IMR-90 (cell line): ENCODE data around the gene GCLC. TPM values are rescaled to one million over a fixed set of nuclear protein-coding genes. Genes with fewer than 3 reads are reported as not detected.

Source experiments
- ATAC-seq: fragments of 200-7000 bp; cut with Tn5 transposase; 2 replicates; pipeline ENCODE4 v1.9.1; 2020; ENCODE audit warnings: low read depth, mild to moderate bottlenecking, moderate library complexity
- BruUV-seq: library from RNA; stranded (reverse); fragments of 400-500 nt; replicated peaks from 2 replicates; lab custom pipeline; 2021; lab: Mats Ljungman, UMichigan
- CTCF ChIA-PET: fragments of 300-600 bp; formaldehyde crosslinking; extraction: SDS; loops from one replicate; lab custom pipeline; 2021; ENCODE audit warnings: antibody characterized with exemption; lab: Yijun Ruan, JAX
- POLR2A ChIA-PET: fragments of 300-600 bp; sonication (Branson Sonifier 250); formaldehyde crosslinking; loops from one replicate; lab custom pipeline; 2022; ENCODE audit warnings: antibody characterized with exemption; ENCODE audit not compliant: unreplicated experiment; lab: Charles Lee
- DNase-seq: peaks from one replicate; pipeline ENCODE4 v3.0.0; 2013
- H2AFZ ChIP-seq: replicated peaks from 2 replicates; pipeline ENCODE3; 2013; ENCODE audit warnings: low read length, mild to moderate bottlenecking; ENCODE audit not compliant: poor library complexity
- H2AK5ac ChIP-seq: 2 replicates; pipeline ENCODE4 v1.6.1; 2013; ENCODE audit warnings: low read depth, low read length, inconsistent platforms
- H2AK9ac ChIP-seq: replicated peaks from 2 replicates; pipeline ENCODE3; 2013; ENCODE audit warnings: mild to moderate bottlenecking, low read depth, low read length, moderate library complexity; ENCODE audit not compliant: poor library complexity
- H2BK120ac ChIP-seq: 2 replicates; pipeline ENCODE4 v1.6.1; 2013; ENCODE audit warnings: low read depth, low read length, inconsistent platforms
- H2BK15ac ChIP-seq: 3 replicates; pipeline ENCODE4 v1.6.1; 2013; ENCODE audit warnings: low read depth, low read length, inconsistent platforms
- H2BK20ac ChIP-seq: 2 replicates; pipeline ENCODE4 v1.6.1; 2013; ENCODE audit warnings: low read depth, mild to moderate bottlenecking, inconsistent platforms, low read length, moderate library complexity
- H2BK5ac ChIP-seq: 2 replicates; pipeline ENCODE4 v1.6.1; 2013; ENCODE audit warnings: mild to moderate bottlenecking, low read depth, low read length, inconsistent platforms; ENCODE audit not compliant: poor library complexity, severe bottlenecking
- H3K14ac ChIP-seq: replicated peaks from 2 replicates; pipeline ENCODE4 v1.6.1; 2013; ENCODE audit warnings: low read depth, low read length, inconsistent platforms
- H3K18ac ChIP-seq: 2 replicates; pipeline ENCODE4 v1.6.1; 2013; ENCODE audit warnings: low read depth, low read length, control low read depth
- H3K23ac ChIP-seq: 2 replicates; pipeline ENCODE4 v1.6.1; 2013; ENCODE audit warnings: low read depth, low read length, inconsistent platforms
- H3K27ac ChIP-seq: 2 replicates; pipeline ENCODE4 v1.5.1; 2013; ENCODE audit warnings: mild to moderate bottlenecking, control low read depth, low read length; ENCODE audit not compliant: insufficient read depth
- H3K27me3 ChIP-seq: 2 replicates; pipeline ENCODE4 v1.6.1; 2013; ENCODE audit warnings: low read length; ENCODE audit not compliant: control insufficient read depth, insufficient read depth
- H3K36me3 ChIP-seq: 2 replicates; pipeline ENCODE4 v1.6.1; 2013; ENCODE audit warnings: low read length, mixed read lengths; ENCODE audit not compliant: control insufficient read depth, insufficient read depth
- H3K4ac ChIP-seq: 2 replicates; pipeline ENCODE4 v1.6.1; 2013; ENCODE audit warnings: low read depth, low read length, inconsistent platforms
- H3K4me1 ChIP-seq: 2 replicates; pipeline ENCODE4 v1.6.1; 2013; ENCODE audit warnings: low read length, mixed read lengths; ENCODE audit not compliant: control insufficient read depth, insufficient read depth
- H3K4me2 ChIP-seq: 2 replicates; pipeline ENCODE4 v1.6.1; 2013; ENCODE audit warnings: low read depth, mild to moderate bottlenecking, control low read depth, low read length, moderate library complexity
- H3K4me3 ChIP-seq: 2 replicates; pipeline ENCODE4 v1.5.1; 2013; ENCODE audit warnings: low read depth, mild to moderate bottlenecking, control low read depth, low read length, moderate library complexity; ENCODE audit not compliant: insufficient read depth
- H3K56ac ChIP-seq: 2 replicates; pipeline ENCODE4 v1.6.1; 2013; ENCODE audit warnings: low read length, inconsistent platforms; ENCODE audit not compliant: insufficient read depth; ENCODE audit errors: extremely low read depth
- H3K79me1 ChIP-seq, 2 experiments: 2 replicates each; pipeline ENCODE4 v1.6.1; 2013; ENCODE audit warnings: low read length in 2 of 2, inconsistent platforms in 1 of 2, low read depth in 1 of 2
- H3K9ac ChIP-seq: 2 replicates; pipeline ENCODE4 v1.6.1; 2013; ENCODE audit warnings: low read depth, low read length, control low read depth
- H3K9me1 ChIP-seq: 2 replicates; pipeline ENCODE4 v1.6.1; 2013; ENCODE audit warnings: low read length, inconsistent platforms; ENCODE audit not compliant: insufficient read depth
- H3K9me3 ChIP-seq: 2 replicates; pipeline ENCODE4 v1.6.1; 2013; ENCODE audit warnings: low read length; ENCODE audit not compliant: control insufficient read depth, insufficient read depth
- H4K20me1 ChIP-seq: 2 replicates; pipeline ENCODE4 v1.6.1; 2013; ENCODE audit warnings: low read length, inconsistent platforms; ENCODE audit not compliant: insufficient read depth
- H4K5ac ChIP-seq: 2 replicates; pipeline ENCODE4 v1.6.1; 2013; ENCODE audit warnings: mild to moderate bottlenecking, low read depth, low read length, control low read depth
- H4K8ac ChIP-seq, 2 experiments: 2 replicates each; pipeline ENCODE4 v1.6.1; 2013; ENCODE audit warnings: low read depth in 2 of 2, low read length in 2 of 2, control low read depth in 1 of 2, inconsistent platforms in 1 of 2
- H4K91ac ChIP-seq: 2 replicates; pipeline ENCODE4 v1.6.1; 2013; ENCODE audit warnings: low read depth, low read length, inconsistent platforms; ENCODE audit not compliant: insufficient read depth
- CHD1 ChIP-seq: IDR thresholded peaks from 2 replicates; pipeline ENCODE4 v1.6.1; 2012; ENCODE audit warnings: low read depth, low read length, improper control_type of control experiment
- FOS ChIP-seq: fragments of 150-350 bp; IDR thresholded peaks from 2 replicates; pipeline ENCODE4 v1.6.1; 2016; ENCODE audit warnings: low read depth, low read length
- MAFK ChIP-seq: IDR thresholded peaks from 2 replicates; pipeline ENCODE4 v1.6.1; 2012; ENCODE audit warnings: low read depth, low read length, improper control_type of control experiment
- MAZ ChIP-seq: IDR thresholded peaks from 2 replicates; pipeline ENCODE4 v1.6.1; 2012; ENCODE audit warnings: low read depth, mild to moderate bottlenecking, low read length, improper control_type of control experiment, moderate library complexity, borderline replicate concordance
- NFE2L2 ChIP-seq: fragments of 150-350 bp; IDR thresholded peaks from 2 replicates; pipeline ENCODE4 v1.6.1; 2016; ENCODE audit warnings: low read depth, mild to moderate bottlenecking, low read length
- RAD21 ChIP-seq: IDR thresholded peaks from 2 replicates; pipeline ENCODE4 v1.6.1; 2012; ENCODE audit warnings: low read length, improper control_type of control experiment
- RFX5 ChIP-seq: IDR thresholded peaks from 2 replicates; pipeline ENCODE4 v1.8.0; 2012; ENCODE audit warnings: low read depth, mild to moderate bottlenecking, low read length, moderate library complexity
- SMC3 ChIP-seq: fragments of 150-350 bp; IDR thresholded peaks from 2 replicates; pipeline ENCODE4 v1.6.1; 2016; ENCODE audit warnings: low read depth, mild to moderate bottlenecking, antibody characterized with exemption, low read length, moderate library complexity
- WGBS, 2 experiments: methylation state at CpG; one replicate each; pipeline versions ENCODE4 v1.1.5 to v1.1.7; 2013; ENCODE audit warnings: missing lambda C conversion rate in 2 of 2; ENCODE audit not compliant: insufficient read length in 1 of 2; ENCODE audit errors: extremely low coverage in 2 of 2; 5-methylcytosine and 5-hydroxymethylcytosine counted together
- dilution Hi-C: fragments of 300-500 bp; cut with HindIII; formaldehyde crosslinking; loops from one replicate; pipeline ENCODE4 v1.14.3; 2018; ENCODE audit warnings: low sequenced_read_pairs; ENCODE audit not compliant: unreplicated experiment
- in situ Hi-C: fragments of 300-500 bp; cut with MboI; formaldehyde crosslinking; loops from 3 replicates; pipeline ENCODE4 v1.14.3; 2019; ENCODE audit warnings: low sequenced_read_pairs, inconsistent platforms, mixed read lengths
- intact Hi-C: fragments of 100-400 bp; cut with micrococcal nuclease; formaldehyde crosslinking; loops from 2 replicates; pipeline ENCODE4 v1.10.0; 2022
- polyA plus RNA-seq, 3 experiments: library from polyadenylated mRNA; depleted of rRNA; stranded (reverse); fragments of >200 nt; gene quantifications; 2 replicates each; pipeline ENCODE4 v1.2.3, GENCODE V29; 2012; ENCODE audit warnings: low replicate concordance in 1 of 3
- total RNA-seq: library from RNA; depleted of rRNA; stranded (reverse); fragments of >200 nt; gene quantifications from 2 replicates; pipeline ENCODE4 v1.2.3, GENCODE V29; 2012
- TF ChIP-seq, protein P1 (sequence below): fragments of 150-350 bp; IDR thresholded peaks from 2 replicates; pipeline ENCODE4 v1.6.1; 2016; ENCODE audit warnings: low read depth, mild to moderate bottlenecking, low read length, moderate library complexity, borderline replicate concordance
- TF ChIP-seq, protein P2 (sequence below): fragments of 150-350 bp; IDR thresholded peaks from 2 replicates; pipeline ENCODE4 v1.6.1; 2017; ENCODE audit warnings: mild to moderate bottlenecking, antibody characterized with exemption, low read length, low read depth

Gene GCLC
- total and polyA plus RNA-seq, 2 of the 4 experiments (the other 2 are of a cell fraction) = 14.2 to 24.2 TPM

DNA sequence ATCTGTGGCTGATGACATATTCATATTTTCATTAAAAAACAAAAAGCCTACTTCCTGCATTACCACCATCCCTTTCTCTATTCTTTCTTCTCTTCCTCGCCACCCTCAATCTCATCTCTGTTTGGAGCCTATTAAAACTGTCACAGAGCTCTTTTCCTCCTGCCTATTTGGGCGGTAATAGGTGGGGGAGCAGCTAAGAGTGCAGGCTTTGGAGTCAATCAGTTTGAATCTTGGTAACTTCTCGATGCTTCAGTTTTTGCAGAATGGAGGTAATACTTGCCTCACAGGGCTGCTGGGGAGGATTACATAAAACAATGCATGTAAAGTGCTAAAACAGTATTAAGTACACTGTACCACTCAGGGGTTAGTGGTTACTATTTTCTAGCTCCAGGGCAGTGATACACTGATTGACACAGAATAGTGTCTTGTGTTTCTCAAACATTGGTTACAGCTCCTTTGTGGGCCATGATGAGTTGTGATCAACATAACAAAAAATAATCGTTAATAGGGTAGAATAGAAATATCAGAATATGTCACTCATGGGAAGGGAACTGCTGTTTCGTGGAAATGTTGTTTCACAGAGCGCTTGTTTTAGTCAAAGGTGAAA lies 14.0 kb downstream of the GCLC start (continued):
- no peak for TF ChIP-seq RAD21

DNA sequence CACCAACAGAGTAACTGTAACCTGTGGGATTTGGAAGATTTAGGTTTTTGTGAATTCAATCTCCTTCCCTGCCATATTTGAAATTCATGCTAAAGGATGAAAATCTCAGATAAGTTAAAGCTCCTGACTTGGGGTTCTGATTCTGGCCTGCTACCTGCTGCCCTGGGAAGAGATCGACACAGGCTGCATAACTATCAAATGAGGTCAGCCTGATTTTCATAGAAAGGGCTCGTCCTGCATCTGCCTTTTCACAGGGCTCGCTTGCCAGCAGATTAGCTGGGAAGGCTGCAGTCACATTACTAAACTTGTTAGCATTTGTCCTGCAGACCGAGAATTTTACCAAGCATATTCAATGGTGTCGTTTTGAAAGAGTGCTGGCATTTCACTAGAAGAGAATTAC lies 14.6 kb downstream of the GCLC start:
- no peak for ATAC-seq
- H3K79me1 ChIP-seq = peaks cover 30 to 59% of the 10 kb centered on the region in 2 experiments
- no peak overlapping the region for H2AK9ac ChIP-seq
- DNase-seq = peak; percentile 43
- 47% methylated on average over 3 of the region's 5 CpGs; no CpG with 5 or more reads in 1 of the 2 experiments for WGBS, 2 experiments
- H3K9ac ChIP-seq = no peak overlapping the region
- H3K4ac ChIP-seq = peak overlapping the region; percentile 1; the same call in 1 of the 2 replicates
- peak overlapping the region; percentile 62; the same call in 1 of the 2 replicates for H3K23ac ChIP-seq
- BruUV-seq = no TSS peak
- H3K4me1 ChIP-seq = peaks cover 30% of the 10 kb centered on the region
- H2AFZ ChIP-seq = no peak overlapping the region
- H3K36me3 ChIP-seq = peaks cover 3% of the 10 kb centered on the region; the same call in 1 of the 2 replicates
- H2BK20ac ChIP-seq = peak overlapping the region; percentile 22; the same call in 1 of the 2 replicates
- no peak overlapping the region for H3K4me3 ChIP-seq
- H3K56ac ChIP-seq = no peak overlapping the region
- intact Hi-C loops = no loop called here
- H2AK5ac ChIP-seq = no peak overlapping the region
- 0 out of 2 replicates have a peak overlapping the region, but pooled peaks have one; percentile 37 for H4K91ac ChIP-seq
- TF ChIP-seq NFE2L2 (no peak), FOS (no peak), RFX5 (no peak), CHD1 (no peak), MAFK (no peak), RAD21 (no peak), MAZ (no peak), SMC3 (no peak)
- TF ChIP-seq, protein P1, sequence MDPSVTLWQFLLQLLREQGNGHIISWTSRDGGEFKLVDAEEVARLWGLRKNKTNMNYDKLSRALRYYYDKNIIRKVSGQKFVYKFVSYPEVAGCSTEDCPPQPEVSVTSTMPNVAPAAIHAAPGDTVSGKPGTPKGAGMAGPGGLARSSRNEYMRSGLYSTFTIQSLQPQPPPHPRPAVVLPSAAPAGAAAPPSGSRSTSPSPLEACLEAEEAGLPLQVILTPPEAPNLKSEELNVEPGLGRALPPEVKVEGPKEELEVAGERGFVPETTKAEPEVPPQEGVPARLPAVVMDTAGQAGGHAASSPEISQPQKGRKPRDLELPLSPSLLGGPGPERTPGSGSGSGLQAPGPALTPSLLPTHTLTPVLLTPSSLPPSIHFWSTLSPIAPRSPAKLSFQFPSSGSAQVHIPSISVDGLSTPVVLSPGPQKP = no peak
- TF ChIP-seq, protein P2, sequence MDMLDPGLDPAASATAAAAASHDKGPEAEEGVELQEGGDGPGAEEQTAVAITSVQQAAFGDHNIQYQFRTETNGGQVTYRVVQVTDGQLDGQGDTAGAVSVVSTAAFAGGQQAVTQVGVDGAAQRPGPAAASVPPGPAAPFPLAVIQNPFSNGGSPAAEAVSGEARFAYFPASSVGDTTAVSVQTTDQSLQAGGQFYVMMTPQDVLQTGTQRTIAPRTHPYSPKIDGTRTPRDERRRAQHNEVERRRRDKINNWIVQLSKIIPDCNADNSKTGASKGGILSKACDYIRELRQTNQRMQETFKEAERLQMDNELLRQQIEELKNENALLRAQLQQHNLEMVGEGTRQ = no peak
- in situ Hi-C loops = loop anchor here (10.0 kb wide), 1 partner anchor 264 kb away; the partner anchor contains the start of gene LRRC1
- 0 out of 2 replicates have a peak, but pooled peaks cover 16% of the 10 kb centered on the region for H3K9me1 ChIP-seq
- POLR2A ChIA-PET = no interaction called here
- CTCF ChIA-PET = no interaction called here
- H2BK15ac ChIP-seq = no peak overlapping the region
- peak overlapping the region; percentile 46; the same call in 1 of the 2 replicates for H3K14ac ChIP-seq
- H4K5ac ChIP-seq = no peak overlapping the region
- H3K18ac ChIP-seq = no peak overlapping the region
- no peak overlapping the region for H3K4me2 ChIP-seq
- H2BK5ac ChIP-seq = no peak overlapping the region
- H3K27me3 ChIP-seq = no peaks in the 10 kb centered on the region
- no peaks in the 10 kb centered on the region for H3K9me3 ChIP-seq
- dilution Hi-C loops = no loop called here
- H4K20me1 ChIP-seq = peaks cover 12% of the 10 kb centered on the region; the same call in 1 of the 2 replicates
- H3K27ac ChIP-seq = no peak overlapping the region
- peak overlapping the region in 1 of 2 experiments; percentile 20; a peak in 1 of 4 replicates for H4K8ac ChIP-seq
- peak overlapping the region; percentile 25; the same call in 1 of the 2 replicates for H2BK120ac ChIP-seq
